Thoracic aorta (tissue), 2 donors: ENCODE measurements around the gene DGKB. TPM values are rescaled to one million over a fixed set of nuclear protein-coding genes. Genes with fewer than 3 reads are reported as not detected.

Experiments used
- ATAC-seq: fragments of 150-250 bp; one replicate; pipeline ENCODE4 v1.8.0; 2017; ENCODE audit warnings: low read depth; ENCODE audit not compliant: insufficient number of reproducible peaks, low FRiP score
- DNase-seq: peaks from one replicate; pipeline ENCODE4 v3.0.0-alpha.2; 2020; ENCODE audit warnings: low spot score
- H3K27ac ChIP-seq, 2 donors: fragments of 200-600 bp; sonication (generic); 1 replicate in 1 of 2; 2 replicates in 1 of 2; pipeline ENCODE4 v1.5.1; 2016; ENCODE audit warnings: mild to moderate bottlenecking in 2 of 2, moderate library complexity in 2 of 2
- H3K27me3 ChIP-seq: fragments of 200-600 bp; sonication (generic); replicated peaks from 2 replicates; pipeline ENCODE4 v1.6.0; 2016; ENCODE audit warnings: mild to moderate bottlenecking; ENCODE audit not compliant: insufficient read depth
- H3K36me3 ChIP-seq: fragments of 200-600 bp; sonication (generic); one replicate; pipeline ENCODE4 v1.5.1; 2016
- H3K4me1 ChIP-seq, 2 donors: fragments of 200-600 bp; sonication (generic); 1 replicate in 1 of 2; 2 replicates in 1 of 2; pipeline versions ENCODE4 v1.5.1 to v1.6.0; 2016; ENCODE audit warnings: low read depth in 2 of 2, mild to moderate bottlenecking in 1 of 2; ENCODE audit not compliant: control insufficient read depth in 1 of 2
- H3K4me3 ChIP-seq: fragments of 200-600 bp; sonication (generic); 2 replicates; pipeline ENCODE4 v1.5.1; 2016; ENCODE audit warnings: mild to moderate bottlenecking
- H3K9me3 ChIP-seq: fragments of 200-600 bp; sonication (generic); 2 replicates; pipeline ENCODE4 v1.5.1; 2016
- total RNA-seq, 2 donors: library from RNA; depleted of rRNA; stranded (reverse); fragments of >200 nt; gene quantifications; one replicate each; pipeline versions ENCODE4 v1.1.0 to v1.2.3, GENCODE V29; 2016
- TF ChIP-seq, protein P1 (sequence below): fragments of 200-600 bp; sonication (generic); IDR thresholded peaks from one replicate; pipeline ENCODE4 v1.5.1; 2019; ENCODE audit warnings: antibody characterized with exemption

Gene DGKB
- total RNA-seq, 2 donors from 2014 or later, result 0.56 TPM; not detected in 1

DNA sequence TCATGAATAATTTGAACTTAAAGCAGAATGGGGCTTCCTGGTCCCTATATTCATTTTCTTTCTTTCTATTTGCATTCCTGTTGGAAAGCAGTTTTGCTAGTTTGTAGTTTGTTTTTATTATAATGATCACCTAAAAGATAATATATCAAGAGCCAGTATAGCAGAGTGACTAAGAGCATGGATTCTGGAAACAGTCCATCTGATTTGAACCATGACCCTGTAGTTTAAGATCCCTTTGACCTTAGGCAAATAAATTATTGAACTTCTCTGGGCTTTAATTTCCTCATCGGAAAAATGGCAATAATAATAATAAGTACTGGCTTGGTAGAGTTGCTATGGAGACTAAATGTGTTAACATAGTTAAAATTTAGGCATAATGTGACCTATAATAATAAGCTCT is 76.1 kb downstream of the DGKB start:
- no peak overlapping the region for H3K27ac ChIP-seq
- H3K36me3 ChIP-seq, result no peaks in the 10 kb centered on the region
- H3K27me3 ChIP-seq, result no peaks in the 10 kb centered on the region
- H3K4me3 ChIP-seq, result no peak overlapping the region
- DNase-seq (no peak), ATAC-seq (no peak)
- H3K4me1 ChIP-seq, result no peaks in the 10 kb centered on the region
- TF ChIP-seq, protein P1, sequence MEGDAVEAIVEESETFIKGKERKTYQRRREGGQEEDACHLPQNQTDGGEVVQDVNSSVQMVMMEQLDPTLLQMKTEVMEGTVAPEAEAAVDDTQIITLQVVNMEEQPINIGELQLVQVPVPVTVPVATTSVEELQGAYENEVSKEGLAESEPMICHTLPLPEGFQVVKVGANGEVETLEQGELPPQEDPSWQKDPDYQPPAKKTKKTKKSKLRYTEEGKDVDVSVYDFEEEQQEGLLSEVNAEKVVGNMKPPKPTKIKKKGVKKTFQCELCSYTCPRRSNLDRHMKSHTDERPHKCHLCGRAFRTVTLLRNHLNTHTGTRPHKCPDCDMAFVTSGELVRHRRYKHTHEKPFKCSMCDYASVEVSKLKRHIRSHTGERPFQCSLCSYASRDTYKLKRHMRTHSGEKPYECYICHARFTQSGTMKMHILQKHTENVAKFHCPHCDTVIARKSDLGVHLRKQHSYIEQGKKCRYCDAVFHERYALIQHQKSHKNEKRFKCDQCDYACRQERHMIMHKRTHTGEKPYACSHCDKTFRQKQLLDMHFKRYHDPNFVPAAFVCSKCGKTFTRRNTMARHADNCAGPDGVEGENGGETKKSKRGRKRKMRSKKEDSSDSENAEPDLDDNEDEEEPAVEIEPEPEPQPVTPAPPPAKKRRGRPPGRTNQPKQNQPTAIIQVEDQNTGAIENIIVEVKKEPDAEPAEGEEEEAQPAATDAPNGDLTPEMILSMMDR, result no peak
- H3K9me3 ChIP-seq, result no peaks in the 10 kb centered on the region

DNA sequence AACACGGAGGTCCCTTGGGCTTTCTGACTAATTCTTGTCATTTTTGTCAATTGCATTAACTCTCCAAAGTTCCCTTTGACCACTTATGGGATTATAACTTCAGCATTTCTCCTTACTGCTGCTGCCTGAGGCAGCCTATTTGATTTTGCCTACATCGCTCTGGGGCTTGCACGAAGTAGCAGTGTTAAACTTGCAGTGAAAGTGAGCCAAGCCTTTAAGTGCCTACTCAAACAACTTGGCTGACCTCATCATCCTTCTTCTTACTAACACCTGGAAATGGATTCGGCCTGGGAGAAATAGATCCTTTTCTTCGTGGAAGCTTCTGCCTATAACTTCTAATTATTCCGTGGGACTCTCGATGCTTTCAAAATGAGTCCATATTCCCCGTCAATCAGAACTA is 76.6 kb downstream of the DGKB start:
- DNase-seq (no peak), ATAC-seq (no peak)
- H3K4me3 ChIP-seq, result no peak overlapping the region
- no peak overlapping the region for H3K27ac ChIP-seq
- no peaks in the 10 kb centered on the region for H3K27me3 ChIP-seq
- H3K36me3 ChIP-seq, result no peaks in the 10 kb centered on the region
- H3K9me3 ChIP-seq, result no peaks in the 10 kb centered on the region
- no peaks in the 10 kb centered on the region for H3K4me1 ChIP-seq
- TF ChIP-seq, protein P1, result no peak

DNA sequence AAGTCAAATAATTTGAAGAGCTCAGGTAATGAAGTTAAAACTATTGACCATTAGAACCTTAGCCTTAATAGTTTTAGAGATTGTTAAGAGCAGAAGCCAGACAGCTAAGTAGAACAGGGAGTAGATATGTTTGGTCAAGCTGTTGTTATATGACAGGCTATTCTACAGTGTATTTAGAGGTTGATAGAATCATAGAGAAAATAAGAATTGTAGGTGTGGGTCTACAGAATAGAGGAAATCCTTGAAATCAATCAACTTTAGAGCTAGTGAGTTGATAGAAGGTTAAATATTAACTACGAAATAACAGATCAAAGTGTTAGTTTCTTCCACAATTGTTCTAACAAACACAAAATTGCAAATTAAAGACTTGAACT is 80.1 kb downstream of the DGKB start:
- H3K36me3 ChIP-seq, result no peaks in the 10 kb centered on the region
- no peaks in the 10 kb centered on the region for H3K4me1 ChIP-seq
- no peak for ATAC-seq
- TF ChIP-seq, protein P1, result no peak
- no peak overlapping the region for H3K4me3 ChIP-seq
- H3K27ac ChIP-seq, result no peak overlapping the region
- no peaks in the 10 kb centered on the region for H3K9me3 ChIP-seq
- no peaks in the 10 kb centered on the region for H3K27me3 ChIP-seq
- no peak for DNase-seq

DNA sequence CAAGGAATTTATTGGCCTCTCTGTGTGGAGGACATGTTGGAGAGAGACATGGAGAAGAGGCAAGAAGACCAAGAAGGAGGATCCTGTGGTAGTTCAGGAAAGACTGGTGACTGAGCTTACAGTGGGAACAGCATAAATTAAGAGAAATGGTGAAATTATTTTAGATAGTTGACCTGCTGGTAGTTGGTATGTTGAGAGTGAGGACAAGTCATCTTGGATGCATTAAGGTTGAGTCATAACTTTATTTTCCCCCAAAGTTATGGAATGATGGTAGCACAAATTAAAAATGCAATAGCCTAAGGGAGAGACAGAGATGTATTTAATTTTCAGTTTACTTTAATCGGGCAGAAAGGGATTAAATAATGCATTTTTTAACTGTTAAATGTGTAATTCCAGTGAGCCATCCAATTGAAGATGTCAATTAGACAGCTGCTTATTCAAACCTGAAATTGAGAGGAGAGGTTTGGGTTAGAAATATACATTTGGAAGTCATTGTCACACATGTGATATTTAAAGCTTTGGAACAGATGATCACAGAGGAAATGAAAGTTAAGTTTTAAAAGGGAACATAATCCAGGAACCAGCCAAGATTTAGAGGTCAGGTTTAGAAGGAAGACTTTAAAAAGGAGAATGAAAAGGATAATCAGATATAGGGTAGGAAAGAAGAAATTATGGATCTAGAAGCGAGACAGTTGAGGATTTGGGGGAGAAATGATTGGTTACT is 80.6 kb downstream of the DGKB start:
- H3K4me1 ChIP-seq, result no peaks in the 10 kb centered on the region
- no peak for ATAC-seq
- no peak overlapping the region for H3K27ac ChIP-seq
- no peaks in the 10 kb centered on the region for H3K36me3 ChIP-seq
- no peaks in the 10 kb centered on the region for H3K9me3 ChIP-seq
- H3K4me3 ChIP-seq, result no peak overlapping the region
- H3K27me3 ChIP-seq, result no peaks in the 10 kb centered on the region
- TF ChIP-seq, protein P1, result no peak
- DNase-seq, result no peak

DNA sequence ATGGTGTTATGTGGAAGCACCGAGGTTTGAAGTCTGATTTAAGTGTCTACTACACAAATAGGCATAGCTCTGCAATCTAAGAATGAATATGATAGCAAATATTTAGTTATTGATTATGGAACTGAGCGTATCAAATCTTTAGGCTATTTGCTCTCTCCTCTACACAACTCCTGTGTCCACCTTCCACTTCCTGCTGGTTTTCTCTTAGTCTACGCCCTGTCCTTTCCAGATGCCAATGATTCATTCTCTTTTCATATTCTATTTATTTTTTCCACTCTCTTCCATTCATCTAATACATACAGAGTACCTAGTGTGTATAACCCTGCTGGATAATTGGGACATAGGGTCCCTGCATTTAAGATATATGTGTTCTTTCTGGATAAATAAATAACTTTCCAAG is 83.7 kb downstream of the DGKB start:
- Histone ChIP-seq H3K4me3 (no peak overlapping the region), H3K27me3 (no peaks in the 10 kb centered on the region), H3K9me3 (no peaks in the 10 kb centered on the region), H3K36me3 (no peaks in the 10 kb centered on the region), H3K4me1 (no peaks in the 10 kb centered on the region), H3K27ac (no peak overlapping the region)
- TF ChIP-seq, protein P1, result no peak
- no peak for DNase-seq
- ATAC-seq, result no peak
